HG03460 (cell line): ENCODE measurements around the gene TNFRSF19.
"Not testable (repeated sequence)": the region's sequence is repeated elsewhere in the genome, so short reads cannot be mapped to it uniquely, and the experiment has no call there.

Experiments used
- ATAC-seq: cut with Tn5 transposase; IDR thresholded peaks from one replicate; pipeline ENCODE4 v1.9.1; 2021; ENCODE audit not compliant: unreplicated experiment

TNFRSF19 gene

GRCh38 chr13:23652909-23653726 lies 82.9 kb downstream of the TNFRSF19 start:
- no peak for ATAC-seq

- ATAC-seq = no peak
Observed at GRCh38 chr13:23654111-23655110, 84.2 kb downstream of the TNFRSF19 start.

- no peak for ATAC-seq
Observed at GRCh38 chr13:23655321-23655720, 85.1 kb downstream of the TNFRSF19 start.

GRCh38 chr13:23656637-23657371 lies 86.6 kb downstream of the TNFRSF19 start:
- ATAC-seq = no peak

- no peak for ATAC-seq
Observed at GRCh38 chr13:23658929-23659541, 88.8 kb downstream of the TNFRSF19 start.

- ATAC-seq = no peak
Observed at GRCh38 chr13:23660249-23660648, 90.0 kb downstream of the TNFRSF19 start.

- ATAC-seq = no peak
Observed at GRCh38 chr13:23666582-23666981, 96.4 kb downstream of the TNFRSF19 start.

GRCh38 chr13:23667750-23668149 lies 97.5 kb downstream of the TNFRSF19 start:
- no peak for ATAC-seq

- ATAC-seq = no peak
Observed at GRCh38 chr13:23668562-23668961, 98.3 kb downstream of the TNFRSF19 start.

GRCh38 chr13:23670793-23671192 lies 100.6 kb downstream of the TNFRSF19 start:
- ATAC-seq = no peak

- no peak for ATAC-seq
Observed at GRCh38 chr13:23671377-23671776, 101.2 kb downstream of the TNFRSF19 start.

- no peak for ATAC-seq
Observed at GRCh38 chr13:23671897-23672296, 101.7 kb downstream of the TNFRSF19 start.

- ATAC-seq = no peak
Observed at GRCh38 chr13:23672616-23673015, 102.4 kb downstream of the TNFRSF19 start.

GRCh38 chr13:23673354-23673753 lies 103.1 kb downstream of the TNFRSF19 start:
- no peak for ATAC-seq

- no peak for ATAC-seq
Observed at GRCh38 chr13:23673867-23674605, 103.8 kb downstream of the TNFRSF19 start.

- ATAC-seq = no peak
Observed at GRCh38 chr13:23674795-23675640, 104.8 kb downstream of the TNFRSF19 start.

GRCh38 chr13:23677679-23678288 lies 107.6 kb downstream of the TNFRSF19 start:
- ATAC-seq = not testable (repeated sequence)

- ATAC-seq = no peak
Observed at GRCh38 chr13:23678795-23679194, 108.6 kb downstream of the TNFRSF19 start.

- ATAC-seq = no peak
Observed at GRCh38 chr13:23679220-23679619, 109.0 kb downstream of the TNFRSF19 start.
